Osteocyte (in vitro differentiated cells): Measurements from ENCODE around the gene PHF19. TPM values are rescaled to one million over a fixed set of nuclear protein-coding genes. Genes with fewer than 3 reads are reported as not detected.
A peak's percentile ranks its signal among the peaks of the same experiment; 100 is the strongest.

Experiments
- DNase-seq: peaks from one replicate; pipeline ENCODE4 v3.0.0; 2021; ENCODE audit warnings: mixed read lengths; ENCODE audit not compliant: unreplicated experiment; ENCODE audit errors: extremely low spot score
- H3K27ac Mint-ChIP-seq: one replicate; pipeline ENCODE4 v1.8.0; 2021; ENCODE audit warnings: mild to moderate bottlenecking, mixed read lengths; ENCODE audit not compliant: unreplicated experiment
- H3K27me3 Mint-ChIP-seq: one replicate; pipeline ENCODE4 v1.8.0; 2021; ENCODE audit warnings: mixed read lengths; ENCODE audit not compliant: unreplicated experiment
- H3K36me3 Mint-ChIP-seq: one replicate; pipeline ENCODE4 v1.8.0; 2021; ENCODE audit warnings: mixed read lengths; ENCODE audit not compliant: unreplicated experiment
- H3K4me1 Mint-ChIP-seq: one replicate; pipeline ENCODE4 v1.8.0; 2021; ENCODE audit warnings: mixed read lengths; ENCODE audit not compliant: unreplicated experiment
- H3K4me3 Mint-ChIP-seq: one replicate; pipeline ENCODE4 v1.8.0; 2021; ENCODE audit warnings: mild to moderate bottlenecking, moderate library complexity, mixed read lengths; ENCODE audit not compliant: unreplicated experiment
- H3K9me3 Mint-ChIP-seq: one replicate; pipeline ENCODE4 v1.8.0; 2021; ENCODE audit warnings: mixed read lengths; ENCODE audit not compliant: unreplicated experiment
- total RNA-seq: library from RNA; stranded (reverse); gene quantifications from 2 replicates; pipeline ENCODE4 v1.2.1, GENCODE V29; 2021
- TF ChIP-seq, protein P1 (sequence below): fragments of 200-600 bp; sonication (generic); IDR thresholded peaks from 2 replicates; pipeline ENCODE4 v1.5.0; 2021; ENCODE audit warnings: antibody characterized with exemption, mild to moderate bottlenecking, moderate library complexity

The PHF19 gene
- total RNA-seq, 1 donor from 2014 or later, result 194 TPM

DNA sequence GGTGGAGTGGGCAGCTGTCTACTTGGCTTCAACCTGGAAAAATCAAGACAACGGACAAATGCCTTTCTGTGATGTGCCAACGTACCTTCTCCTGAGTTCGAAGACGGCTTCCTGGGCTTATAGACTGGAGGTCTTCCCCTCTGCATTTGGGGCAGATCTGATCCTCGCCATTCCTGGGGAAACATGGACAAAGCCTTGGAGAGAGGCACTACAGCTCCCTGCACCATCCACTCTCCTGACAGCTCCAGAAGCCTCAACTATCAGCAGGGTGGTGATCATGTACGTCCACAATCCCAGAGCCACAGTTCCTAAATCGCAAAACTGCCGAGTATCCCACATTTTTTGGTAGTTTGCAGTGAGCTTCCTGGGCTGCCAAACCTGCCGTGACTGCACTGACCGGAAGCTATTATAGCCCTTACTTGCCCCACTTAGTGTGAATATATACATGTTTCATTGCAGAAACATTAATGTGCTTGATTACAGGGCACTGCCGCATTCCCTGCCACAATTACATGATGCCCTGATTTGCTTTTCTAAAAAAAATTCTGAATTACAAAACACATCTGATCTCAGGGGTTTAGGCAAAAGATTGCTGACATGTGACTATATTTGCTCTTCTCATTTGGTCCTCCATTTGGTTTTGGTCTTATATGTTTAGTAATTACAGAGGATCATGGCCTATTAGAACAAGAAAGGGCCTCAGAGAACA, 46.8 kb upstream of the PHF19 start:
- no peaks in the 10 kb centered on the region for H3K9me3 Mint-ChIP-seq
- H3K27ac Mint-ChIP-seq, result peak overlapping the region; percentile 99
- TF ChIP-seq, protein P1, sequence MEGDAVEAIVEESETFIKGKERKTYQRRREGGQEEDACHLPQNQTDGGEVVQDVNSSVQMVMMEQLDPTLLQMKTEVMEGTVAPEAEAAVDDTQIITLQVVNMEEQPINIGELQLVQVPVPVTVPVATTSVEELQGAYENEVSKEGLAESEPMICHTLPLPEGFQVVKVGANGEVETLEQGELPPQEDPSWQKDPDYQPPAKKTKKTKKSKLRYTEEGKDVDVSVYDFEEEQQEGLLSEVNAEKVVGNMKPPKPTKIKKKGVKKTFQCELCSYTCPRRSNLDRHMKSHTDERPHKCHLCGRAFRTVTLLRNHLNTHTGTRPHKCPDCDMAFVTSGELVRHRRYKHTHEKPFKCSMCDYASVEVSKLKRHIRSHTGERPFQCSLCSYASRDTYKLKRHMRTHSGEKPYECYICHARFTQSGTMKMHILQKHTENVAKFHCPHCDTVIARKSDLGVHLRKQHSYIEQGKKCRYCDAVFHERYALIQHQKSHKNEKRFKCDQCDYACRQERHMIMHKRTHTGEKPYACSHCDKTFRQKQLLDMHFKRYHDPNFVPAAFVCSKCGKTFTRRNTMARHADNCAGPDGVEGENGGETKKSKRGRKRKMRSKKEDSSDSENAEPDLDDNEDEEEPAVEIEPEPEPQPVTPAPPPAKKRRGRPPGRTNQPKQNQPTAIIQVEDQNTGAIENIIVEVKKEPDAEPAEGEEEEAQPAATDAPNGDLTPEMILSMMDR, result no peak
- H3K27me3 Mint-ChIP-seq, result no peaks in the 10 kb centered on the region
- H3K4me3 Mint-ChIP-seq, result peak overlapping the region; percentile 22
- H3K36me3 Mint-ChIP-seq, result no peaks in the 10 kb centered on the region
- DNase-seq, result no peak
- H3K4me1 Mint-ChIP-seq, result peaks cover 93% of the 10 kb centered on the region

DNA sequence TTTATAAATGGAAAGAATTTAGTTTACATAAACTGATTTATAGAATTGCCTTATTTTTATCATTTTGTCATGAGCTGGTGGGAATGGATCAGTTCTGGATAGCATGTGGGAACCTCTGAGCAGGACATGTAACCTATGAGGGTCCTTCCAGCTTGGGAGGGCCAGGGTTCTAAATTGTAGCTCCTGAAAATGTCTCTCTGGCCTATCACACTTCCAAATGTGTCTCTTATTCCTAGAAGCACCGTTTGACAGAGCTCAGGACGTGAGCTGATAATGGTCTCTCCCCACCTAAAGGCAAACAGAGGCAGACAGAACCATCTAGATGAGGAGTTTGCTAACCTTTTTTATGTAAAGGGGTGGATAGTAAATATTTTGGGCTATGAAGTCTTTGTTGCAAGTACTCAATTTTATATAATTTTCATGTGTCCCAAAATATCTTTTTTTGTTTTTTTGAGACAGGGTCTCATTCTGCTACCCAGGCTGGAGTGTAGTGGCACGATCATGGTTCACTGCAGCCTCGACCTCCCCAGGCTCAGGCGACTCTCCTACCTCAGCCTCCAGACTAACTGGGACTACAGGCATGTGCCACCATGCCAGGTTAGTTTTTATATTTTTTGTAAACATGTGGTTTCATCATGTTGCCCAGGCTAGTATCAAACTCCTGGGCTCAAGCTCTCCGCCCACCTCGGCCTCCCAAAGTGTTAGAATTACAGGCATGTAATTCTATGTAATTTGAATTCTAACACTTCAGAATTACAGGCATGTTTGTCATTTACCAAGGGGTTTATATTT, 45.6 kb upstream of the PHF19 start:
- no peak overlapping the region for H3K4me3 Mint-ChIP-seq
- TF ChIP-seq, protein P1, result no peak
- H3K36me3 Mint-ChIP-seq, result no peaks in the 10 kb centered on the region
- no peaks in the 10 kb centered on the region for H3K27me3 Mint-ChIP-seq
- H3K9me3 Mint-ChIP-seq, result no peaks in the 10 kb centered on the region
- peak overlapping the region; percentile 99 for H3K27ac Mint-ChIP-seq
- no peak for DNase-seq
- peaks cover 94% of the 10 kb centered on the region for H3K4me1 Mint-ChIP-seq

DNA sequence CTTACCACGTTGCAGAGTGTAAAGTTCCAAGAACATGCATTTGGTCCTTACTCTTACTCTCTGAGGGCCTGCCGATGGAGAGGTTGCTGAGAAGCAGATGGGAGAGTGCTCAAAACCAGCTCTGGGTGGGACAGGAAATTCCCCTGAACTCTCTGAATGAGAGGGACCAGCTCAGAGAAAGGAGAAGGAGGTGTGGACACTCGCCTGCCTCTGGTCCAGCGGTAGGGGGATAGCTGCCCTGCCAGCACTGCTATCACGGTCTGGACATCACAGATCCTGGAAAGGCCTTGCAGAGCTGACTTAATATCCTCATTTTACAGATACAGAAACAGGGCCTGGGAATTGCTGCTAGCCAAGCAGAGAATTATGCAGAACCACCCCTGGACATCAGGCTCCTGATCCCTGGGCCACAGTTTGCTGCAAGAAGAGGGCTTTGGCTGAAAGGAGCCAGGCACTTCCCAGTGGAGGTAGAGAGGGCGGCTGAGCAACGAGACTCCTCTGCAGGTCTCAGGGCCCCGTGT, 44.7 kb upstream of the PHF19 start:
- H3K4me1 Mint-ChIP-seq, result peaks cover 96% of the 10 kb centered on the region

DNA sequence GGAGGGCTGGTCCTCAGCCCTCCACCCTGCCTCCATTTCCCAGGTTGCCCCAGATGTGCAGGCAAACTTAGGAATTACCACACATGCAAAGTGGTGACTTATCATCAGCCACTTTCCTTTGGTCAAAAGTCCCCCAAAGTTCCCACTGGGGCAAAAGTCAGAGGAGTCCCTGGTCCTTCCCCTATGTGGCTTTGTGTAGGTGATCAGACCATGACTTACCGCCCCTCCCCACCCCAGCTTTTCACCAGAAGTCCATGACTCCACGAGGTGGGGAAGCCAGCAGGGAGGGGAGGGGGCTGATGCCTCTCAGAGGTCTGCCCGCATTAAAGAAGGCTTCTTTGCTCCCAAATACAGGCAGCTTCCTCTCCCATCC, 43.8 kb upstream of the PHF19 start:
- peaks cover 5% of the 10 kb centered on the region for H3K36me3 Mint-ChIP-seq
- peaks cover 4% of the 10 kb centered on the region for H3K9me3 Mint-ChIP-seq
- DNase-seq, result no peak
- H3K27me3 Mint-ChIP-seq, result no peaks in the 10 kb centered on the region
- H3K27ac Mint-ChIP-seq, result peak overlapping the region; percentile 99
- no peak overlapping the region for H3K4me3 Mint-ChIP-seq
- peaks cover 96% of the 10 kb centered on the region for H3K4me1 Mint-ChIP-seq
- TF ChIP-seq, protein P1, result no peak

More for the DNA sequence above, 44.7 kb upstream of the PHF19 start:
- DNase-seq, result no peak
- TF ChIP-seq, protein P1, result no peak
- Mint-ChIP-seq H3K27ac (peak overlapping the region; percentile 99), H3K36me3 (peaks cover 3% of the 10 kb centered on the region), H3K9me3 (peaks cover 3% of the 10 kb centered on the region), H3K4me3 (no peak overlapping the region), H3K27me3 (no peaks in the 10 kb centered on the region)
